ENCODE measurements around the gene TCF15. TPM values are rescaled to one million over a fixed set of nuclear protein-coding genes. Genes with fewer than 3 reads are reported as not detected.

Gene TCF15
- total RNA-seq, 1 experiment from 2014 or later = not detected

GRCh38 chr20:622161-622560 lies 12.1 kb upstream of the TCF15 start:
- H3K27me3 ChIP-seq (ENCODE audit: insufficient read depth, low read depth) = peaks cover 87% of the 10 kb centered on the region
- ChIA-PET POLR2A (ENCODE audit: unreplicated experiment) (no interaction called here), CTCF (no interaction called here)
- H3K9me2 ChIP-seq (ENCODE audit: insufficient read depth) = no peaks in the 10 kb centered on the region
- H3K36me3 ChIP-seq (ENCODE audit: low read depth) = no peaks in the 10 kb centered on the region
- no peaks in the 10 kb centered on the region for H3K4me1 ChIP-seq (replicated peaks; ENCODE audit: insufficient read depth)
- BruUV-seq (replicated peaks) = no TSS peak
- TF ChIP-seq CTCF (conservative IDR thresholded peaks at IDR 0.05) (no peak), EZH2 (IDR thresholded peaks at IDR 0.05; ENCODE audit: low read depth) (no peak)
- H3K27ac ChIP-seq = no peak overlapping the region
- no peaks in the 10 kb centered on the region for H3K9me3 ChIP-seq (ENCODE audit: insufficient read depth, low read depth)
- H3K79me2 ChIP-seq (ENCODE audit: low read depth) = no peaks in the 10 kb centered on the region
- intact Hi-C loops (cut with micrococcal nuclease; ENCODE audit: unreplicated experiment) = no loop called here
- H3F3A ChIP-seq (ENCODE audit: insufficient read depth, low read depth) = no peaks in the 10 kb centered on the region
- no peak for DNase-seq
- no peak overlapping the region for H2AFZ ChIP-seq
- no peaks in the 10 kb centered on the region for H4K20me1 ChIP-seq (ENCODE audit: insufficient read depth)
- H3K4me3 ChIP-seq = no peak overlapping the region
- no peak overlapping the region for H3K4me2 ChIP-seq

GRCh38 chr20:621125-621756 lies 11.1 kb upstream of the TCF15 start:
- POLR2A ChIA-PET (ENCODE audit: unreplicated experiment) = no interaction called here
- H3K9me3 ChIP-seq (ENCODE audit: insufficient read depth, low read depth) = no peaks in the 10 kb centered on the region
- peaks cover 86% of the 10 kb centered on the region for H3K27me3 ChIP-seq (ENCODE audit: insufficient read depth, low read depth)
- no TSS peak for BruUV-seq (replicated peaks)
- H3K79me2 ChIP-seq (ENCODE audit: low read depth) = no peaks in the 10 kb centered on the region
- no peak overlapping the region for H2AFZ ChIP-seq
- no peak overlapping the region for H3K27ac ChIP-seq
- DNase-seq = no peak
- H3K36me3 ChIP-seq (ENCODE audit: low read depth) = no peaks in the 10 kb centered on the region
- no peaks in the 10 kb centered on the region for H4K20me1 ChIP-seq (ENCODE audit: insufficient read depth)
- H3K4me1 ChIP-seq (replicated peaks; ENCODE audit: insufficient read depth) = no peaks in the 10 kb centered on the region
- no peak overlapping the region for H3K4me3 ChIP-seq
- CTCF ChIA-PET = no interaction called here
- H3F3A ChIP-seq (ENCODE audit: insufficient read depth, low read depth) = no peaks in the 10 kb centered on the region
- intact Hi-C loops (cut with micrococcal nuclease; ENCODE audit: unreplicated experiment) = no loop called here
- TF ChIP-seq EZH2 (IDR thresholded peaks at IDR 0.05; ENCODE audit: low read depth) (no peak), CTCF (conservative IDR thresholded peaks at IDR 0.05) (no peak)
- H3K9me2 ChIP-seq (ENCODE audit: insufficient read depth) = no peaks in the 10 kb centered on the region
- no peak overlapping the region for H3K4me2 ChIP-seq

GRCh38 chr20:620246-620645 lies 10.1 kb upstream of the TCF15 start:
- Histone ChIP-seq H3K4me2 (no peak overlapping the region), H3K4me1 (replicated peaks; ENCODE audit: insufficient read depth) (no peaks in the 10 kb centered on the region), H3K9me2 (ENCODE audit: insufficient read depth) (no peaks in the 10 kb centered on the region), H4K20me1 (ENCODE audit: insufficient read depth) (no peaks in the 10 kb centered on the region), H3K79me2 (ENCODE audit: low read depth) (no peaks in the 10 kb centered on the region), H3K27me3 (ENCODE audit: insufficient read depth, low read depth) (peaks cover 88% of the 10 kb centered on the region), H3K9me3 (ENCODE audit: insufficient read depth, low read depth) (no peaks in the 10 kb centered on the region), H2AFZ (no peak overlapping the region), H3K4me3 (no peak overlapping the region), H3F3A (ENCODE audit: insufficient read depth, low read depth) (no peaks in the 10 kb centered on the region), H3K36me3 (ENCODE audit: low read depth) (no peaks in the 10 kb centered on the region), H3K27ac (no peak overlapping the region)
- no peak for DNase-seq
- CTCF ChIA-PET = no interaction called here
- intact Hi-C loops (cut with micrococcal nuclease; ENCODE audit: unreplicated experiment) = no loop called here
- BruUV-seq (replicated peaks) = no TSS peak
- TF ChIP-seq CTCF (conservative IDR thresholded peaks at IDR 0.05) = no peak
- POLR2A ChIA-PET (ENCODE audit: unreplicated experiment) = interaction anchor here (0.5 kb wide), 1 partner anchor 86 kb away, joined by 3 read pairs; no protein-coding TSS in a partner anchor
